Stimulated activated CD8-positive, alpha-beta memory T cell treated with anti-CD3 and anti-CD28 coated beads, Interleukin-12 subunit alpha, Interleukin-12 subunit beta, amount 100 ng/mL, for 4 hours (primary cell): Measurements from ENCODE around the gene TP63.

Source experiments
- DNase-seq: peaks from one replicate; pipeline ENCODE4 v3.0.0-alpha.2; 2020; ENCODE audit warnings: low read depth

TP63 gene

DNA sequence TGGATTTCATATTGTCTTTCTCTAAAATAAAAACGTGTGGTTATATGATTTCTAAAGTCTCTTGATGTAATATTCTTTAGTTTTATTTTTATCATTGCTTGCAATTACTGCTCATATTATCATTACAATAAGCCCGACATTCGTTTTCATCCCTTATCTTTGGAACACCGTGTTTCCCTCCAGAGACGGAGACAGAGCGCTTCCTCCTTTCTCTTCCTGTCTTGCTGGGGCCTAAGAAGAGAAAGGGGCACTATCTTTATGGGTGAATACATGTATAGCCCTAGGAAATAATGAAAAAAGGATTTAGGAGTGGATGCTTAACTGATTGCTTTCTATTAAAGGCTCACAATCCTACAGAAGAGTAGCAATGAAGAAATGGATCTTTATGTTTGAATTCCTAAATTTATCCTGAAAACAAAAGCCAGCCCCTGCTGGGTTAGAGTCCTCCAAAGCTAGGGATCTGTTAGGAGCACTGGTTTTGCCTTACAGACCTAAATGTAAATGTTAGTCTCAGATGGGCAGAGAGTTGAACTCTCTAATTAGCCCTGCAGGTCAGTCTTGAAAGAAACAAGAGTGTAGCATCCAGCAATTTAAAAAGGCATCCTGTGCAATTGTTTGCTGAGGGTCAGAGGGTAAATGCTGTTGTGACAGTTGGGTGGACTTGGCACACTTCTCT is 145.1 kb downstream of the TP63 start:
- DNase-seq = no peak

DNA sequence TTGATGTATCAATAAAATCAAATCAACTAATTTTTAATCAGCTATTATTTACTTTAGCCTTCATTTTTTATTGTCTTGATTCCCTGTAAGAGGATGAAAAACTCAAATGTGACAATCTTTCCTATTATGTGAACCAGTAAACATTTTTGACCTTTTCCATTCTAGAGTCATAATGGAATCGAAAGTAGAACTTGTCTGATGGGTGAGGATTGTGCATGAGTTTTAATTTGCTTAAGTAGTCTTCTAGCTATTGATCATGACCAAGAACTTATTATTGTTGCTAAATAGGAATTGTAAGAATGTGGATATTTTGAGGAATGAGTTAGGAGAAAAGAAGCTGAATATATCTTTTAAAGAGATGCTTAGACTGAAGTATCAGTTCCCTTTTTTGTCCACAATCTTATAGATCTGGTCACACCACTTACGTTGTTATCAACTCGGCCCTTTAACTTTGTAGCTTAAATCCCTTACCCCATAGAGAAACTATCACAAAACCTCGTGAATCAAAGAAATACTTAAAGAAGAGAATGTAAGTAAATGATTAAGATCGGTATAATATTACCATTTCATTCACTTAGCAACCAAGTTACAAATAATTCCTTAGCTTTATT is 147.3 kb downstream of the TP63 start:
- no peak for DNase-seq

DNA sequence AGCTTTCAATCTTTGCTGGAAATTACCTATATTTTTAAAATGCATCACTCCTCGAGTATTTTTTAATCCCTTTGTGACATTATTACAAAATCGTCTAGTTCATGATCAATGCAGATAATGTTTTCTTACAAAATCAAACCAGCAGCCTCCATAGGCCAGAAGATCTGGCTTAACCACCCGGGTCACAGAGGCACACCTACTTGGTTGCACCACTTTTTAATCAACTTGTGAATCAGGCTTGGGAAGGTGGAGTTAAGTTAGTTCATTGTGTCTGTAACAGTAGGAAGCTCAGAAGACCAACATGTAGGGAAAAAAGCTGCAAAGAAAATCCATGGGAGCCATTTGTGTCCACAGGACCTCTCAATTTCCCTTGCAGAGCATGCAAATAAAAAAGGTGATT is 148.0 kb downstream of the TP63 start:
- no peak for DNase-seq

DNA sequence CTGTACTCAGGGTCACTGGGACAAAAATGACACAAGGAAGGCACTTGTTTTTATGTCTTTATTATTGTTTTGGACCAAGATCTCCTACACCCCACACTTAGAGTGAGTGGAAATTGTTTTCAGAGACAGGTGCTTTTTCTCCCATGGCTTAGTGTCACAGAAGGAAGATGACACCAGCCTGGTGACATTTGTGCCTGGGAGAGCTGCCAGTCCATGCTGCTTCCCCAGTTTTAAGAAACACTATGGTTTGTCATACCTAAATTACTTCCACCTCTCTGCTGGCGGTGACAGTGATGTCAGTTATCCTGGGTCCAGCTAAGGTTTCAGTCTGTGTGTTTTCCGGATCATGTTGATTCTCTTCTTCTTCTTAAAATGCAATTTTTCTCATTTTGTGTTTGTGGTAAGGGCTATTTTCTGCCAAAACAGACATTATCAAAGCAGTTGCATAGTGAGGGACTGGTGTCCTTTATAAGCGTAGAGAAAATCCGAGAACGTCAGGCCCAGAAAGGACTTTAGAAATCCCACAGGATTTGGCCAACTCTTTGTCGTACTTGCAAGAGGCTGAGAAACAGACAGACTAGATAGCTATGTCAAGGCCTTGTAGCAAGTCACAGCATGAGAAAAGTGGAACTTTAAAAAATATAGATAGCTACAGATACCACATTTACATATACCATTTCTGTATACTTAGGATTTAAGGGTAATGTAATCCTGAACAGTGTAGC is 149.5 kb downstream of the TP63 start:
- no peak for DNase-seq

DNA sequence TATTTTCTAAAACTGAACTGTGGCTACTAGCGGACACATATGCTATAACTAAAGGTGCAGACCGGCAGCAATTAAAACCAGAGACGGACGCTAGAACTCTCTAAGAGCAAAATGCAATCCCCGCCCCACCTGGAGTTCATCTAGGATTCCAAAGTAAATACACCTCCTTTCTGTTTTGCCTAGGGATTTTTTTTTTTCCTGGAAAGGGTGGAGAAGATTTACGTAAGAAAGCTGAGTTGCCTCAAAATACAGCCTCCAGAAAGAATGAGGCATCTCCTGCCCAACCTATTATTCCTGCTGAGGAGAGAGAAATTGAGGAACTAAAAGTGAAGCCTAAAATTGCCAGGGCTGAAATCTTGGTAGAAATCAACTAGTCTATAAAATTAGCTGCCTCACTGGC is 150.2 kb downstream of the TP63 start:
- no peak for DNase-seq

DNA sequence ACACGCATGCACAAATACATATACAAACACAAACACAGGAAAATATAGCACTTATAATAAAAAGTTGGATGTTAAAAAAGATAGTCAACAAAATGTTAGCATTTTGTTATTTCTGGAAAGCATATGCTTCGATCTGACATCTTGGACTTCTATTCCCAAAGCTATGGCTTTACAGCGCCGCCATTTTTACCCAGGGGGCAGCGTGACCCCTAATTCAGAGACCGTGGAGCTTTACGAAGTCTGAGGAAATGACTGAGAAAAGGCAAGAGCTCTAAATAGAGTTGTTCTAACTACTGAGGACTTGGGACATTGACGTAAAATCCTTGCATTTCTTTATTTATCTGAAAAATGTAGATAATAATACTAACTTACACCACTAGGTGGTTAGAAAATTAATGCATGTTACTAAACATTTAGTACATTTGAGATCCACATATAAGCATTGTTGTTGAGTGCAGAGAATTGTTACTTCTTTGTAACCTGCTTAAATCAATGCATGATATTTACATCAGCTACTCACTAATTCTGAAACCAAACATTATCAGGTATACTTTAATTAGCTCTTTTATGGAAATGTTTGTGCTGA is 155.4 kb downstream of the TP63 start:
- no peak for DNase-seq

DNA sequence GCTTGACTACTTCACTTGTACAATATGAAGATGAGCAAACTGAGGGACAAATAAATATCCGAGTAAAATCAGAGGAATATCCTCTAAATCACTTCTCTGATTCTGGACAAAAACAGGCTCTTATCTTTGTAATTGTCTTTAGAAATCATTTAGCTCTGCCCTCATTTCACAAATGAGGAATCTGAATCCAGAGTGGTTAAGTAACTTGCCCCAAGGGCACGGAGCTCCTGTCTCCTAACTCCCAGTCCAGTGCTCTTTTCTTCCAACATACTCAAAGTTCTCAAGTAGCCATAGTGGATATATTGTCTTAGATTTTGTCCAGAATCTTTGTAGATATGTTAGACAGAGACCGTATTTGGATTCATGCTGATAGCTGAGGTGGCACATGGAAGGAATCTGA is 156.0 kb downstream of the TP63 start:
- DNase-seq = no peak

DNA sequence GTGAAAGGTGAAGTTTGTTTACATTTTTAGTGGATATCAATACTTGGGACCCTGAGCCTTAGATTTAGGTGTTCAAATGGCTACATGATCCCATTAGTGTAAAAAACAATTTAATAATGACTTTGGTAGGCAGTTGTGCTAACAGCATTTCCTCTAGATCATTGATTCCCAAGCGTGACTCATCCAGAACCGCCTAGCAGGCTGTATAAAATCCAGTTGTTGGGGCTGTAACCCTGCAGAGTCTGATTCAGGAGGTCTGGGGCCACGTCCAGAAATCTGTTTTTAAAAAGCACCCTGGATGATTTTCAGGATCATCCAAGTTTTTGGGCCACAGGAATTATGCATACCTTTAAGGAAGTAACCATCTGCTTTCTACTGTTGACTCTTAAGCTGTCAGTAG is 156.4 kb downstream of the TP63 start:
- no peak for DNase-seq

DNA sequence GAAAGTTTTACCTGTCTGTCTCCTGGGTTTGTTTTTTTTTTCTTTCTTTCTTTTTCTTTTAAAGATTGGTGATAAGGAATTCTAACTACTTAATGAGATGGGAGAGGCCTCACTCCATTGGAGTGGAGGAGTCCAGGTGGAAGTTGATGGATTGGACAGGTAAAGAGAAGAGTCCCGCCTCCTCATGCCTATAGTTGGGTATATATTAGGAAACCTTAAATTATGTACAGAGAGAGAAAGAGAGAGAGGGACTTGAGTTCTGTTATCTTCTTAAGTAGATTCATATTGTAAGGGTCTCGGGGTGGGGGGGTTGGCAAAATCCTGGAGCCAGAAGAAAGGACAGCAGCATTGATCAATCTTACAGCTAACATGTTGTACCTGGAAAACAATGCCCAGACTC is 158.2 kb downstream of the TP63 start:
- no peak for DNase-seq

DNA sequence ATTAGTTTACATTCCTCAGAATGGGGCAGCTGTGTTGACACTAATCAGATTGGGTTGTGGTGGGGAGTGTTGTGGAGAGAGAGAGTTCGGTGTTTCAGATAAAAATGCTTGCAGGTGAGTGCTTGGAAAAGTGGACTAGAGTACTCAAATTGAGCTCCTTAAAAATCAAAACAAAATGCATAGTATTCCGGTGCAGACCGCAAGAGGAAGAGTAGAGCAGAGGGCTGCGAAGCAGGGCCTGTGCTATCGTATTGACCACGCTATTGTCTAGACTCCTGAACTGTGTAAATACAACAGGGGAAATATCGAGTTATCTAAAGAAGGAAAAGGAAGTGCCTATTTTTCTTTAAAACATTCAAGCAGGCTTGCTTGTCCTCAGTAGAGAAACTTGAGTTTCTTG is 159.5 kb downstream of the TP63 start:
- DNase-seq = no peak

DNA sequence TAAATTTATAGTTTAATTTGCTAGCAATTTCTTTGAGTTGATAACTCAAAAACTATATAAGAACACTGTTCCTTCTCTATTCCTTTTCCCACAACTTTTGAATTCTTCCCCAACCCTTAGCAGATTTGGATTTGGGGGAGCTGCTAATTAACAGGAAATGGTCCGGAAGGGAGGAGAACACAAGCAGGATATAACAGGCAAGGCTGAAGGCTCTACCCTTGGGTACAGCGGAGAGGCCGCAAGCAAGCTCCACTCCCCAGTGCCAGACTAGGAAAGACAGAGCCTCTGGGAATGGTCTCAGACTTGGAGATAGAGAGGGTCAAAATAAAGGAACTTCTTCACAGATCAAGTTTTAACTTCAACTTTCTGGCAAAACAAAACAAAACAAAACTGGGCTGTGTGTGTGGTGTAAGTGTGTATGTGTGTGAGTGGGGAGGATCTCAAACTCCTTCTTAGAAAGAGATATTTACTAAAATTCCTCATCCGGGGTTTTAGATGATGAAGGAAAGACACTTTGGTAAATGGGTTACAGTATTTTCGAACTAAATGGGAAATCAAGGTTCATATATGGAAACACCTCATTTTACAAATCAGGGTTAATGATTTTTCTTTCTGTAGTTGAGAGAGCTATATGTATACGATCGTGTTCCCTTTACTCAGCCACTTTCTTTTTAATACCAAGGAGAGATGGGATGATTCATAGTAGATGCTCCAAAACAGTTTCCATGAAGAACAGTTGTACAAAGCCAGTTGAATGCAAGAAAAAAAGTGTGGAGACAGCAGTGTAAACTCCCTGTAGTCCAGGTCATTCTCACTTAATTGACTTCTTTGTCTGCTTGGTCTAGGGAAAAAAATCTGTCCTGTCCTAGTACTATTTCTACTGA is 161.1 kb downstream of the TP63 start:
- no peak for DNase-seq

DNA sequence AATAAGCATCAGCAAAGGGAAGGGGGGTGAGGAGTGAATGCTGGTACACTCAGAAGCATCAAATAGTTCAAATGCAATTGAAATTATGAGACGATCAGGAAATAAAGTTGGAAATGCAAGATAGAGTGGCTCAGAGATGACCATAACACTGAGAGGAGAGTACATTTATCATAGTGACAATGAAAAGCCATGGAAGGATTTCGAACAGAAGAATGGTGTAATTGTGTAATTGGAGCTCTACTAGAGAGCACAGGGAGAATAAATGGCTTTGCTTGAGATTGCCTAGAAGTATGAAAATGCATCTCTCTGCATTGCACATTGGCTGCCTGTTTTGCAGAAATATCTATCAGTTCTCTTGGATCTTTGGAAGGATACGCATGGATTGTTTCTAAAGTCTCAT is 163.3 kb downstream of the TP63 start:
- no peak for DNase-seq

DNA sequence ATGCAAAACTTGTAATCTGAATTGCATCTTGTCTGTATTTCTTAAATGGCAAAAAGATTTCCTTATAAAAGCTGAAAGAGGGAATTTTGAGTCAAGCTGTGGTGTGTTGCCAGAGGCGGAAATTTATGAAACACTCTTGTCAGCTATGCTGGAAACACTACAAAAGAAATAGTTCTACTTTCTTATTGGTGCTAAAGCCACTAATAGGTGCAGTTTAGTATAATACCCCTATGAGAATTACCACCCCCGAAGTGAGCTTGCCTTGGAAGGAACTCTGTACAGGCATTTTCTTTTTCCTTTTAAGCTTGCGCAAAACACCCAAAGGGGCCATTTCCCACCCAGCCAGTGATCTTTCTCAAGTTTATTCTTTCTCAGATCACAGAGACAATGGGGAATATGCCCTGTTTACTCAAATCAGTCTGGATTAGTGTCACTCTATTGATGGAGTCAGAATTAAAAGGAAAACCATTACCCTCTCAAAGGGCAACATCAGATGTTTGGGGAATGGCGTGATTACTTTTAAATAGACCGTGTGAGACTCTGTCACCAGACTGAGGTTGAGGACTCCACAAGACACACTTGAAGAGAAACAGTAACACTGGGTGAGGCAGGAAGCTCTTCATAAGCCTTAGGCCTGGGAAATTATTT is 166.0 kb downstream of the TP63 start:
- DNase-seq = no peak

DNA sequence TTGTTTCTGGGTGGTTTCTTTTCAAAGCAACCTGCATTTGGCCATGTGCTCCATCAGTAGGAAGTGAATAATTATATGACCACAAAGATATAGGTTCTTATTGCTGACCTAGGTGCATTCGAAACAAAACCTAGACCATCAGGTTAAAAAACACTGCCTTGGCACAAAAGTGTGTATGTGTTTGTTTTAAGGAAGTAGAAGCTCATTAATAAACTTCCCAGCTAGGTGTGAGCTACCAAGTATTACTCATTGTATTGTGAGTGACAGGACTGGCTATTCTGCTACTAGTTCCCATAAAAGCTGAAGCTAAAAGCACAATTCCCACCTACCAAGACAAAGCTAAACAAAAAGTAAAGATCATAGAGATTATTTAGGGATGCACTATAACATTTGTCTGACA is 168.2 kb downstream of the TP63 start:
- no peak for DNase-seq

DNA sequence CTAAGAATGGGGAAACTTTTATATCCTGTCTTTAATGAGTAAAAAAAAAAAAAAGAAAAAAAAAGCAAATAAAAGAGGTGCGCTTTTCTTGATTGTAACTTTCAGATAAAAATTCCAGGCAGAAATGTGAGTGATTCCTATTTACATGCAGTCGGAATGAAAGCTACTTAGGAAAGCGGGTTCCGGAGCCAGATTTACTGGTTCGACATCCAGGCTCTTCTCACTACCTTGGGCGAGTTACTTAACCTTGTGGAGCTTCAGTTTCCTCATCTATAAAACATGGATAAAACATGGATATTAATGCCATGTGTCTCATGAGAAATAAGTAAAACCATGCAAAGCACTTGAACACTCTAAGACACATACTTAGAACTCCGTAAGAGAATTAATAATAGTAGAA is 169.2 kb downstream of the TP63 start:
- DNase-seq = no peak

DNA sequence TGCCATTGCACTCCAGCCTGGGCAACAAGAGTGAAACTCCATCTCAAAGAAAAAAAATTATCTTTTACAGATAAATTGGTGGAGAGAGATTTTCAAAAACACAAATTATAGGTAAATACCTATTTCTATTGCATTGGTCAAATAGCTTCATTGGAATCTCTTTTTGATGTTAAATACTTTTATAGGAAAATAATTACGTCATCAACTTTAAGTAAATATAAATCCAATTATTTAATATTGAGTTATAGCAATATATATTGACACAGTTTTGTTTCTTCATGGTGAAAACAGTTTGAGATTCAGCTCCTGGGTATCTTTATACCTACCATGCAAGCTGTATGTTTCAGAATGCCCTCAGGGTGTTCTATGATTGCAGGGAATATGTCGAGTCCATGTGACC is 172.1 kb downstream of the TP63 start:
- no peak for DNase-seq

DNA sequence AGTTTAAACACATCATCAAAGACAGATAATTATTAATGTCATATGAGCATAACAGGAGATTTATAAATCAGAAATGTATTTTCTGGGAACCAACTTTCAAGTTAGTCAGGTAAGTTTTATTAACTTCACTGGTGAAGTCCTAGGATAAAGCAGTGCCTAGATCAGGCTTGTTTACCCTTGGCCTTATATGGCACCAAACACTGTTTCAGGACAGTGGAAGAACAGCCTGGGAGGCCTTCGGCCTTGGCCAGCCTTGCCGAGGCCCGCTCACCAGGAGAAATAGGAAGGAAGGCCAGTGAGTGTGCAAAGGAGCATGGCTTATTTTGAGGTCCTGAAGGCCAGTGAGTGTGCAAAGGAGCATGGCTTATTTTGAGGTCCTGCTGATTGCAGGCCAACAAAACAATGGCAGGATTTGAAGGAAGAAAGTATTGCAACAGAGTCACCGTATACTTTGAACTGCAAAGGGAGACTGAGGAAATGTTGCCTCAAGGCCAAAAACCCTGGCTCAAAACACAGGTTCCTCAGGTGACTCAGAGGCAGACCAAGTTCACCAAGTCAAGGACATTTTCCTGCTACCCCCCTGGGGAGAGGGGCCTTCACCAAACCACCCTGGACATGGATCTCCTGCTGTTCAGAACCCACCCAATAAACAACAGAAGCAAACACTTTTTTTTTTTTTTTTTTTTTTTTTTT is 174.3 kb downstream of the TP63 start:
- DNase-seq = no peak

DNA sequence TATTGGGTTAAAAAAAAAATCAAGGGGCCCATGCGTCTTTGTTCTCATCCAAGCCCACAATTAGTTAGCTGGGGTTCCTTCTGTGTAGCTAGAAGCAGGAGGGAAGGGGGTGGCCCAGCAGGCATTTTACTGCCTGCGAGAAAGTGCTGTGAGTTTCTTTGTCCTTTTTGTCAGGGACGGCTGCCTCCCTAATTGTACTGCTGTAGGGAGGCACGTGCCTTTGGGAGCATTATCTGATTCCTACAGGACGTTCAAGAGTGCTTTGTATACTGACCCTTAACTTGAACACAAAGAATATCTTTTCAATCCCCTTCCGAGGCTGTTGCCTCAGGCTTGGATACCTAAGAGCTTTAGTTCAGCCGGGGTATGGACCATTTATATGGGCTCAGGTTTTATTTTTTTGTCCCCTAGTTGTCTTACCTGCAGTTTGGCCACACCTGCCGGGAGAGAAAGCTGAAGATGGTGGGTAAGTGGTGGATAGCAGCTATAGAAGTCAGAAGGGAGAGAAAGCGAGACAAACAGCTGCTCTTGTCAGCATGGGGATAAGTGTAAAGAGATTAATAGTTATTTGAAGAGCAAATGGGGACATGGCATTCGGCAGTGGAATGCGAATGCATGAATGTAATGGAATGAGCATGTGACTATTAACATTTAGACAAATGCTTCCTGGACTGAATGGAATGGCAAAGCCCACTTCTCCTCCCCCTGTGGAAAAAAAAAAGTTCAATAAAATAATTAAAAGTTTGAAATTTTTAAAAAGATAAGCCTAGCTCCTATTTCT is 175.2 kb downstream of the TP63 start:
- DNase-seq = no peak

DNA sequence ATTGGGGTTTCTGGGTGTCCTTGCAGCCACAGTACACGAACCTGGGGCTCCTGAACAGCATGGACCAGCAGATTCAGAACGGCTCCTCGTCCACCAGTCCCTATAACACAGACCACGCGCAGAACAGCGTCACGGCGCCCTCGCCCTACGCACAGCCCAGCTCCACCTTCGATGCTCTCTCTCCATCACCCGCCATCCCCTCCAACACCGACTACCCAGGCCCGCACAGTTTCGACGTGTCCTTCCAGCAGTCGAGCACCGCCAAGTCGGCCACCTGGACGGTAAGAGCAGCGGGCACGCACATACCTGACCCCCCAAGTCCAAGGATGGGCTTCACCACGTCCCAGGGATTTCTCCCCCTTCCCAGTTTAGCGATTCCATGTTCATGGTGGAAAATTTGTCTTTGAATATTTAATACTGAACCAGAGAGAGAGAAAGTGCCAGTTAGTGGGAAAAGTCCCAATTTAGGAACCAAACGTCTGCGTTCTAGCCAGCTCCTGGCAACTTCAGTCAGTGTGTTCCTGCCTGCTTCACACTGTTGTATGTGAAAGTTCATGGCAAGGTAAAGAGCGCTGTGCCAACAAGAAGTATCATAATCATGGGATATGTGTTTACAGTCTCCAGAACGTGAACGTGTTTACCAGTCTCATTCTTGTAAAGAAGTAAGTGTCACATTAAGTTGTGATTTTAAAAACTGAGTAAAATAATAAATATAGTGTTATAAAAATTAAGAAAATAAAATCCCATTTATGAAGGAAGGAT is 177.2 kb downstream of the TP63 start:
- no peak for DNase-seq

DNA sequence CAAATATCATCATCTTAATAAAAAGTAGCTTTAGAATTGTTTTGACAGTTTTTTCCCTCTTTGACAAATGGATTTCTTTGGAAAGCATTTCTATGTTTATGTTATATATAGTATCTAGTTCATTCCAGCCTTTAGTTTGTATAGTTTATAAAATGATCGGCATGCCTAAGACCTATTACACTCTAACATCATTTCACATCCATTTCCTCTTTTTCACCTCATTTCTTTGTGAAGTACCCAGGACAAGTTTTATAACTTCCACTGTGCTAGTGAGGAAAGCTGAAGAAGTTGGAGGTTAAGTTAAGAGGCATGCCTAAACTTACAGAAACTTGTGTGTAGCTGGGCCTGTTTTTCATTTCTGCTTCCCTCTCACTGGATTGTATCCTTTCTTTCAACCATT is 178.4 kb downstream of the TP63 start:
- DNase-seq = no peak
